Esophagus squamous epithelium (tissue), 4 donors: Measurements from ENCODE around the gene TESK2.

Source experiments
- POLR2A ChIP-seq, 4 donors: fragments of 450-650 bp; IDR thresholded peaks; one replicate each; pipeline ENCODE4 v1.6.1; 2017; ENCODE audit warnings: antibody characterized with exemption in 4 of 4, mild to moderate bottlenecking in 4 of 4, moderate library complexity in 3 of 4
- TF ChIP-seq, protein P1 (sequence below), 6 experiments: fragments of 450-650 bp in 4 of 6; fragments of 200-600 bp in 2 of 6; sonication (generic) in 2 of 6; IDR thresholded peaks; one replicate each; pipeline ENCODE4 v1.5.1; 2016 to 2019; ENCODE audit warnings: antibody characterized with exemption in 6 of 6, mild to moderate bottlenecking in 4 of 6, moderate library complexity in 4 of 6

DNA sequence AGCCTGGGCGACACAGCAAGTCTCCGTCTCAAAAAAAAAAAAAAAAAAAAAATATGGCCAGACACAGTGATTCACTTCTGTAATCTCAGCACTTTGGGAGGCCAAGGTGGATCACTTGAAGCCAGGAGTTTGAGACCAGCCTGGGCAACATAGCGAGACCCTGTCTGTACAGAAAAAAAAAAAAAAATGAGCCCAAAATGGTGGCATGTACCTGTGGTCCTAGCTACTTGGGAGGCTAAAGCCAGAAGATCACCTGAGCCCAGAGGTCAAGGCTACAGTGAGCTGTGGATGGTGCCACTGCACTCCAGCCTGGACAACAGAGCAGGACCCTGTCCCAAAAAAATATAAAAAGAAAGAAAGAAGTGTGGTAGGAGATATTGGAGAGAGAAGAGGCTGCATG, 1.7 kb upstream of the TESK2 start:
- no peak for TF ChIP-seq POLR2A (IDR thresholded peaks at IDR 0.05)
- TF ChIP-seq, protein P1, sequence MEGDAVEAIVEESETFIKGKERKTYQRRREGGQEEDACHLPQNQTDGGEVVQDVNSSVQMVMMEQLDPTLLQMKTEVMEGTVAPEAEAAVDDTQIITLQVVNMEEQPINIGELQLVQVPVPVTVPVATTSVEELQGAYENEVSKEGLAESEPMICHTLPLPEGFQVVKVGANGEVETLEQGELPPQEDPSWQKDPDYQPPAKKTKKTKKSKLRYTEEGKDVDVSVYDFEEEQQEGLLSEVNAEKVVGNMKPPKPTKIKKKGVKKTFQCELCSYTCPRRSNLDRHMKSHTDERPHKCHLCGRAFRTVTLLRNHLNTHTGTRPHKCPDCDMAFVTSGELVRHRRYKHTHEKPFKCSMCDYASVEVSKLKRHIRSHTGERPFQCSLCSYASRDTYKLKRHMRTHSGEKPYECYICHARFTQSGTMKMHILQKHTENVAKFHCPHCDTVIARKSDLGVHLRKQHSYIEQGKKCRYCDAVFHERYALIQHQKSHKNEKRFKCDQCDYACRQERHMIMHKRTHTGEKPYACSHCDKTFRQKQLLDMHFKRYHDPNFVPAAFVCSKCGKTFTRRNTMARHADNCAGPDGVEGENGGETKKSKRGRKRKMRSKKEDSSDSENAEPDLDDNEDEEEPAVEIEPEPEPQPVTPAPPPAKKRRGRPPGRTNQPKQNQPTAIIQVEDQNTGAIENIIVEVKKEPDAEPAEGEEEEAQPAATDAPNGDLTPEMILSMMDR (IDR thresholded peaks at IDR 0.05) = no peak
